Activated effector memory CD4-positive, alpha-beta T cell treated with Interleukin-2 at 50 U/mL for 16 hours (primary cell): ENCODE data around the gene CNTNAP5.

Experiments used
- DNase-seq: peaks from one replicate; pipeline ENCODE4 v3.0.0-alpha.2; 2020

Gene CNTNAP5

GRCh38 chr2:124959581-124959980, 934.5 kb downstream of the CNTNAP5 start:
- no peak for DNase-seq

GRCh38 chr2:124961132-124961531, 936.0 kb downstream of the CNTNAP5 start:
- DNase-seq: no peak
